UCSD-AML1 (cell line): ENCODE results near the gene PRDM15.

Source experiments
- DNase-seq: peaks from one replicate; lab custom pipeline; 2025; ENCODE audit not compliant: unreplicated experiment; lab: John Stamatoyannopoulos, UW

PRDM15 gene

GRCh38 chr21:41845310-41846032 is 33.7 kb downstream of the PRDM15 start:
- no peak for DNase-seq

GRCh38 chr21:41843584-41843983 is 35.6 kb downstream of the PRDM15 start:
- no peak for DNase-seq

GRCh38 chr21:41840880-41841279 is 38.3 kb downstream of the PRDM15 start:
- no peak for DNase-seq

GRCh38 chr21:41839387-41840000 is 39.6 kb downstream of the PRDM15 start:
- DNase-seq, result no peak

- DNase-seq, result no peak
Observed at GRCh38 chr21:41837756-41838297, 41.3 kb downstream of the PRDM15 start.

- no peak for DNase-seq
Observed at GRCh38 chr21:41836166-41837015, 42.8 kb downstream of the PRDM15 start.

- no peak for DNase-seq
Observed at GRCh38 chr21:41835711-41836154, 43.4 kb downstream of the PRDM15 start.

- DNase-seq, result no peak
Observed at GRCh38 chr21:41834926-41835663, 44.0 kb downstream of the PRDM15 start.

GRCh38 chr21:41834252-41834925 is 44.8 kb downstream of the PRDM15 start:
- no peak for DNase-seq

- DNase-seq, result no peak
Observed at GRCh38 chr21:41833497-41834115, 45.5 kb downstream of the PRDM15 start.

- DNase-seq, result no peak
Observed at GRCh38 chr21:41832596-41833496, 46.3 kb downstream of the PRDM15 start.

GRCh38 chr21:41831866-41832595 is 47.1 kb downstream of the PRDM15 start:
- DNase-seq, result no peak

GRCh38 chr21:41831453-41831831 is 47.7 kb downstream of the PRDM15 start:
- DNase-seq, result no peak

- DNase-seq, result no peak
Observed at GRCh38 chr21:41830764-41831452, 48.2 kb downstream of the PRDM15 start.

GRCh38 chr21:41830145-41830707 is 48.9 kb downstream of the PRDM15 start:
- no peak for DNase-seq

- DNase-seq, result no peak
Observed at GRCh38 chr21:41828884-41829360, 50.2 kb downstream of the PRDM15 start.
